PFSK-1 (cell line): Measurements from ENCODE around the gene SYTL3.
A peak's percentile ranks its signal among the peaks of the same experiment; 100 is the strongest.

Experiments
- FOXP2 ChIP-seq: optimal IDR thresholded peaks from 2 replicates; pipeline ENCODE3; 2011; ENCODE audit warnings: borderline replicate concordance, control low read depth, inconsistent platforms; ENCODE audit not compliant: insufficient read depth; ENCODE audit errors: extremely low read length, extremely low read depth
- POLR2AphosphoS5 ChIP-seq: IDR thresholded peaks from 2 replicates; pipeline ENCODE4 v1.6.1; 2012; ENCODE audit warnings: low read depth, mild to moderate bottlenecking, control low read depth, low read length, moderate library complexity
- REST ChIP-seq, 2 experiments: IDR thresholded peaks; 2 replicates each; pipeline versions ENCODE4 v1.6.1 to v1.8.0; 2011 to 2012; ENCODE audit warnings: low read depth in 2 of 2, low read length in 2 of 2, control low read depth in 1 of 2, inconsistent platforms in 1 of 2, mild to moderate bottlenecking in 1 of 2, moderate library complexity in 1 of 2; ENCODE audit not compliant: insufficient read depth in 1 of 2
- SIN3A ChIP-seq: IDR thresholded peaks from 2 replicates; pipeline ENCODE4 v1.6.1; 2012; ENCODE audit warnings: mild to moderate bottlenecking, low read length, moderate library complexity, borderline replicate concordance; ENCODE audit not compliant: insufficient read depth
- TAF1 ChIP-seq: IDR thresholded peaks from 2 replicates; pipeline ENCODE4 v1.6.1; 2012; ENCODE audit warnings: low read length, control low read depth, borderline replicate concordance; ENCODE audit not compliant: insufficient read depth

The SYTL3 gene

GRCh38 chr6:158698931-158699330, 49.1 kb downstream of the SYTL3 start:
- no peak for TF ChIP-seq FOXP2
- no peak for TF ChIP-seq REST (IDR thresholded peaks at IDR 0.05; ENCODE audit: insufficient read depth in 1 of 2, low read depth in 2 of 2, low read length in 2 of 2)
- TF ChIP-seq POLR2AphosphoS5, result no peak
- TF ChIP-seq TAF1, result no peak
- no peak for TF ChIP-seq SIN3A

- TF ChIP-seq POLR2AphosphoS5, result no peak
- no peak for TF ChIP-seq FOXP2
- TF ChIP-seq SIN3A, result no peak
- no peak for TF ChIP-seq TAF1
- TF ChIP-seq REST (IDR thresholded peaks at IDR 0.05; ENCODE audit: insufficient read depth in 1 of 2, low read depth in 2 of 2, low read length in 2 of 2), result no peak
Observed at GRCh38 chr6:158703111-158703836, 53.4 kb downstream of the SYTL3 start.

- no peak for TF ChIP-seq POLR2AphosphoS5
- no peak for TF ChIP-seq REST (IDR thresholded peaks at IDR 0.05; ENCODE audit: insufficient read depth in 1 of 2, low read depth in 2 of 2, low read length in 2 of 2)
- peak; percentile 73 for TF ChIP-seq FOXP2
- no peak for TF ChIP-seq SIN3A
- TF ChIP-seq TAF1, result no peak
Observed at GRCh38 chr6:158703837-158704822, 54.3 kb downstream of the SYTL3 start.

GRCh38 chr6:158705386-158706126, 55.7 kb downstream of the SYTL3 start:
- TF ChIP-seq REST (IDR thresholded peaks at IDR 0.05; ENCODE audit: insufficient read depth in 1 of 2, low read depth in 2 of 2, low read length in 2 of 2) (no peak), POLR2AphosphoS5 (no peak), SIN3A (no peak), FOXP2 (no peak), TAF1 (no peak)
